ENCODE measurements around the gene ADRA2C.

GRCh38 chr4:3716631-3717235 lies 49.5 kb upstream of the ADRA2C start:
- TF ChIP-seq POLR2AphosphoS5 (IDR thresholded peaks at IDR 0.05; ENCODE audit: low read depth, low read length) (no peak), TAF1 (IDR thresholded peaks at IDR 0.05; ENCODE audit: low read depth, low read length) (no peak)
